ENCODE results near the gene RAD51D. TPM values are rescaled to one million over a fixed set of nuclear protein-coding genes. Genes with fewer than 3 reads are reported as not detected.

The RAD51D gene
- total RNA-seq, 3 donors from 2014 or later (not counting 1 experiment from before 2014, with no cell fraction given): 15.4 to 27.0 (median 22.7) TPM

DNA sequence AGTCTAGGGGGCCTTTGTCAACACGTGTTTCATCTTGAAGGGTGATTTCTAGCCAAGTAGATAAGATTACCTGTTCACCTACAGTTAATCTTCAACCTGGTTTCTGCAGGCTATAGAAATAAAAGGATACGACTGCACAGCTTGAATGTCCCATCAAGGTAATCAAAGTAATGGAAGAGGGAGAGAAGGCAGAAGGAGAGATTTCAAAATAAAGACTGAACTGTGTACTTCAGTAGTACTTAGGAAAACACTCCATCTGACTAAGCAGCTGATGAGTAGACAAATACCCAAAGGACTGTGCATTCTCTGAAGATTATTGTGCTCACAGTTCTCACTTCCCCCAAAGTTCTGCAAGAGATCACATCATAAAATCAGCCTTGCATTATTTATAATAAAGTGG lies 50.3 kb downstream of the RAD51D start:
- H3K27me3 ChIP-seq (ENCODE audit: control insufficient read depth, insufficient read depth, low read length): no peaks in the 10 kb centered on the region
- no peak for DNase-seq
- Mint-ChIP-seq H3K4me1 (peaks cover 57 to 65% of the 10 kb centered on the region in 2 donors), H3K36me3 (no peaks in the 10 kb centered on the region), H3K27me3 (ENCODE audit: low read depth in 2 of 2) (no peaks in the 10 kb centered on the region), H3K9me3 (no peaks in the 10 kb centered on the region), H3K4me3 (no peak overlapping the region), H3K27ac (no peak overlapping the region)
- intact Hi-C loops (cut with micrococcal nuclease): no loop called here
- peaks cover 24% of the 10 kb centered on the region for H3K4me1 ChIP-seq (ENCODE audit: control insufficient read depth, insufficient read depth, low read length)
- peaks cover 6% of the 10 kb centered on the region for H3K36me3 ChIP-seq (ENCODE audit: control insufficient read depth, insufficient read depth, low read length)
- no peaks in the 10 kb centered on the region for H3K9me3 ChIP-seq (ENCODE audit: control insufficient read depth, insufficient read depth, low read length)
- TF ChIP-seq, protein P1, sequence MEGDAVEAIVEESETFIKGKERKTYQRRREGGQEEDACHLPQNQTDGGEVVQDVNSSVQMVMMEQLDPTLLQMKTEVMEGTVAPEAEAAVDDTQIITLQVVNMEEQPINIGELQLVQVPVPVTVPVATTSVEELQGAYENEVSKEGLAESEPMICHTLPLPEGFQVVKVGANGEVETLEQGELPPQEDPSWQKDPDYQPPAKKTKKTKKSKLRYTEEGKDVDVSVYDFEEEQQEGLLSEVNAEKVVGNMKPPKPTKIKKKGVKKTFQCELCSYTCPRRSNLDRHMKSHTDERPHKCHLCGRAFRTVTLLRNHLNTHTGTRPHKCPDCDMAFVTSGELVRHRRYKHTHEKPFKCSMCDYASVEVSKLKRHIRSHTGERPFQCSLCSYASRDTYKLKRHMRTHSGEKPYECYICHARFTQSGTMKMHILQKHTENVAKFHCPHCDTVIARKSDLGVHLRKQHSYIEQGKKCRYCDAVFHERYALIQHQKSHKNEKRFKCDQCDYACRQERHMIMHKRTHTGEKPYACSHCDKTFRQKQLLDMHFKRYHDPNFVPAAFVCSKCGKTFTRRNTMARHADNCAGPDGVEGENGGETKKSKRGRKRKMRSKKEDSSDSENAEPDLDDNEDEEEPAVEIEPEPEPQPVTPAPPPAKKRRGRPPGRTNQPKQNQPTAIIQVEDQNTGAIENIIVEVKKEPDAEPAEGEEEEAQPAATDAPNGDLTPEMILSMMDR (IDR thresholded peaks at IDR 0.05): no peak
- WGBS (ENCODE audit: insufficient coverage): 91% methylated on average over 1 of the region's 2 CpGs
- no peak overlapping the region for H3K27ac ChIP-seq (ENCODE audit: low read length)
- no peak for ATAC-seq
- no peak overlapping the region for H3K4me3 ChIP-seq (ENCODE audit: low read length)

DNA sequence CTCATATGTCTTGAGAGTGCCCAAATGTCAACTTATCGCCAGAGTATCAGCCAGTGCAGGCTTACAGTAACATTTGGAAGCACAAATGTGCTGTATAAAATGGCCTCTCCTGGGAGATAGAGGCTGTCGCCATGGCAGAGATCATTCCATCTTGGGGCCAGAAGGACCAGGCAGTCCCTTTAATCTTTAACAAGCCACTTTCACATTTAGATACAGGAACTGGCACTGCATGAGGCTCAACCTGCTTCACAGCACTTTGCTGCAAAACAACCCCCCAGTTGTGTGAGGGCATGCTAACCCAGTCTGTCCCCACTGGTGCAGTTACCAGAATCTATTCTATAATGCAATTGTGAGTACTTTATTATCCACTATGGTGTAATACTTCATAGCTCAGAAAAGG lies 51.4 kb downstream of the RAD51D start:
- DNase-seq (no peak), ATAC-seq (no peak)
- Histone ChIP-seq H3K4me1 (ENCODE audit: control insufficient read depth, insufficient read depth, low read length) (peaks cover 29% of the 10 kb centered on the region), H3K9me3 (ENCODE audit: control insufficient read depth, insufficient read depth, low read length) (no peaks in the 10 kb centered on the region), H3K36me3 (ENCODE audit: control insufficient read depth, insufficient read depth, low read length) (peaks cover 6% of the 10 kb centered on the region), H3K27me3 (ENCODE audit: control insufficient read depth, insufficient read depth, low read length) (no peaks in the 10 kb centered on the region), H3K27ac (ENCODE audit: low read length) (no peak overlapping the region), H3K4me3 (ENCODE audit: low read length) (no peak overlapping the region)
- intact Hi-C loops (cut with micrococcal nuclease): no loop called here
- TF ChIP-seq, protein P1 (IDR thresholded peaks at IDR 0.05): no peak
- Mint-ChIP-seq H3K4me1 (peaks cover 58 to 66% of the 10 kb centered on the region in 2 donors), H3K36me3 (no peaks in the 10 kb centered on the region), H3K27ac (peak overlapping the region; percentile 24 to 53), H3K27me3 (ENCODE audit: low read depth in 2 of 2) (no peaks in the 10 kb centered on the region), H3K9me3 (no peaks in the 10 kb centered on the region), H3K4me3 (peak overlapping the region; percentile 3)
- WGBS (ENCODE audit: insufficient coverage): 95% methylated on average over 2 of the region's 2 CpGs

DNA sequence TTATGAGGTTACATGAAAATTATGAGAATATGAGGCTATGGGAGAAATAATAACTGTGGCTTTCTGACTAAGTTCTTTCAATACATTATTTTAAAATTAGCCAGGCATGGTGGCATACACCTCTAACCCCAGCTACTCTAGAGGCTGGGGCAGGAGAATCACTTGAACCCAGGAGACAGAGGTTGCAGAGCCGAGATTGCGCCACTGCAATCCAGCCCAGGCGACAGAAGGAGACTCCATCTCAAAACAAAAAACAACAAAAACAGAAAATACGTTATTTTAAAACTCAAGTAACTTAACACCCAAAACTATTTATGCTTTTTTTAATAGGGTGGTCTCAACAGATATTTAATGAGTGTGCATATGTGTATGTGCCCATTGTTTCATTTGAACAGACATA lies 53.8 kb downstream of the RAD51D start:
- Histone ChIP-seq H3K9me3 (ENCODE audit: control insufficient read depth, insufficient read depth, low read length) (no peaks in the 10 kb centered on the region), H3K27ac (ENCODE audit: low read length) (no peak overlapping the region), H3K27me3 (ENCODE audit: control insufficient read depth, insufficient read depth, low read length) (no peaks in the 10 kb centered on the region), H3K36me3 (ENCODE audit: control insufficient read depth, insufficient read depth, low read length) (peaks cover 6% of the 10 kb centered on the region), H3K4me1 (ENCODE audit: control insufficient read depth, insufficient read depth, low read length) (peaks cover 20% of the 10 kb centered on the region), H3K4me3 (ENCODE audit: low read length) (no peak overlapping the region)
- intact Hi-C loops (cut with micrococcal nuclease): no loop called here
- H3K9me3 Mint-ChIP-seq: no peaks in the 10 kb centered on the region
- H3K36me3 Mint-ChIP-seq: no peaks in the 10 kb centered on the region
- WGBS (ENCODE audit: insufficient coverage): 100% methylated on average over 3 of the region's 4 CpGs
- DNase-seq: no peak
- peak overlapping the region; percentile 33 to 98 for H3K27ac Mint-ChIP-seq
- TF ChIP-seq, protein P1 (IDR thresholded peaks at IDR 0.05): no peak
- peaks cover 51 to 62% of the 10 kb centered on the region in 2 donors for H3K4me1 Mint-ChIP-seq
- H3K4me3 Mint-ChIP-seq: no peak overlapping the region
- ATAC-seq: no peak
- no peaks in the 10 kb centered on the region for H3K27me3 Mint-ChIP-seq (ENCODE audit: low read depth in 2 of 2)

DNA sequence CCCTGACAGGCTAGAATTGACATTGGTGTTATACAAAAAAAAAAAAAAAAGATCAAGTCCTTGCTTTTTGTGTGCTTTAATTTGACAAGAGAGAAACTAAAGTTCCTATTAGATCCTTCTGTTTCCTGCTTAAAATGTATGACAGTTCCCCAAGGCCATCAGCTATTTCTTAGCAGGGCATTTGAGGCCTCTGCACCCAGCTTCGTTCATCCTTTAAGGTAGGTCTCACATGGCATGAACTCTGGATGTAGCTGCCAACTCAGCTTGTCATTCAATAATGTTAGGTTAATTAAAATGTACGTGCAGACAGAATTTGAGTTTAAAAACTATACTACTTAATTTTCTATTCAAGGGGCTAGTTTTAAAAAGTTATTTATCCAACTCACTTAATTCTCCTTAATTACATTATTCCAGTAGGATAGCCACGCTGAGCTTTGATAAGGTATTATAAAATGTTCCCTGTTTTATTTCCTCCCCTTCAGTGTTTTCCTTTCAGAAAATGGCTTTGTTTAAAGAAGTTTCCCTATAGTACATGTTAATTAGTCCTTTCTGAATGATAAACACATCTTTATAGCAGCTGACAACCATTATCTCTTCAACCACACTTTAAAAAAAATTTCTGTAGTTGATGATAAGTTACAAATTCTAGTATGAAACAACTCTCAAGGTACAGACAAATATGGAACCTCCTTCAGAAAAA lies 55.0 kb downstream of the RAD51D start:
- intact Hi-C loops (cut with micrococcal nuclease): no loop called here
- Mint-ChIP-seq H3K4me3 (peak overlapping the region; percentile 59), H3K27ac (peak overlapping the region; percentile 98 to 99), H3K4me1 (peaks cover 53 to 63% of the 10 kb centered on the region in 2 donors), H3K9me3 (no peaks in the 10 kb centered on the region), H3K36me3 (peaks cover 7% of the 10 kb centered on the region), H3K27me3 (ENCODE audit: low read depth in 2 of 2) (no peaks in the 10 kb centered on the region)
- H3K9me3 ChIP-seq (ENCODE audit: control insufficient read depth, insufficient read depth, low read length): no peaks in the 10 kb centered on the region
- H3K36me3 ChIP-seq (ENCODE audit: control insufficient read depth, insufficient read depth, low read length): peaks cover 10% of the 10 kb centered on the region
- 91% methylated on average over 1 of the region's 3 CpGs for WGBS (ENCODE audit: insufficient coverage)
- no peaks in the 10 kb centered on the region for H3K27me3 ChIP-seq (ENCODE audit: control insufficient read depth, insufficient read depth, low read length)
- H3K4me3 ChIP-seq (ENCODE audit: low read length): no peak overlapping the region
- no peak for ATAC-seq
- peaks cover 16% of the 10 kb centered on the region for H3K4me1 ChIP-seq (ENCODE audit: control insufficient read depth, insufficient read depth, low read length)
- TF ChIP-seq, protein P1 (IDR thresholded peaks at IDR 0.05): no peak
- H3K27ac ChIP-seq (ENCODE audit: low read length): peak overlapping the region; percentile 82
- DNase-seq: no peak
